ENCODE data around the gene SLC22A14. TPM values are rescaled to one million over a fixed set of nuclear protein-coding genes. Genes with fewer than 3 reads are reported as not detected.

Gene SLC22A14
- total RNA-seq, 2 experiments from 2014 or later, result not detected

GRCh38 chr3:38255627-38256026, 26.5 kb upstream of the SLC22A14 start:
- H3K27ac Mint-ChIP-seq, result no peak overlapping the region
- no peak overlapping the region for H3K4me3 Mint-ChIP-seq
- peaks cover 63% of the 10 kb centered on the region for H3K36me3 Mint-ChIP-seq (ENCODE audit: low read depth)
- POLR2A ChIA-PET, result no interaction called here
- peaks cover 28% of the 10 kb centered on the region for H3K4me1 Mint-ChIP-seq (ENCODE audit: low read depth)
- no peaks in the 10 kb centered on the region for H3K9me3 Mint-ChIP-seq (ENCODE audit: insufficient read depth)
- CTCF ChIA-PET, result no interaction called here
- no peak for ATAC-seq
- no peaks in the 10 kb centered on the region for H3K27me3 Mint-ChIP-seq (ENCODE audit: low read depth)
- DNase-seq, result no peak

DNA sequence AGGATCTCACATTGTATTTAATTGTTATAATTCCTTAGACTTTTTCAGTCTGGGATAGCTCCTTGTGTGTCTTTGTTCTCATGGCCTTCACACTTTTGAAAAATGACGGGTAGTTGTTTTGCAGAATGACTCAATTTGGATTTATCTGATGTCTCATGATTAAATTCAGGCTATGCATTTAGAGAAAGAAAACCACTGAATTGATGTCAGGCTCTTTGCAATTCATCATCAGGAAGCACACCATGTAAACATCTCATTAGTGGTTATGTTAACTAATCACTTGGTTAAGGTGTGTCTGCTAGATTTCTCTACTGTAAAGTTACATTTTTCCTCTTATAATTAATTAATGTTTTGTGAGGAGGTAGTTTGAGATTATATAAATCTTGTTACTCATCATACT, 24.5 kb upstream of the SLC22A14 start:
- H3K4me1 Mint-ChIP-seq (ENCODE audit: low read depth), result peaks cover 29% of the 10 kb centered on the region
- ChIA-PET POLR2A (no interaction called here), CTCF (no interaction called here)
- H3K36me3 Mint-ChIP-seq (ENCODE audit: low read depth), result peaks cover 51% of the 10 kb centered on the region
- DNase-seq (no peak), ATAC-seq (no peak)
- H3K4me3 Mint-ChIP-seq, result no peak overlapping the region
- H3K9me3 Mint-ChIP-seq (ENCODE audit: insufficient read depth), result no peaks in the 10 kb centered on the region
- no peak overlapping the region for H3K27ac Mint-ChIP-seq
- no peaks in the 10 kb centered on the region for H3K27me3 Mint-ChIP-seq (ENCODE audit: low read depth)

DNA sequence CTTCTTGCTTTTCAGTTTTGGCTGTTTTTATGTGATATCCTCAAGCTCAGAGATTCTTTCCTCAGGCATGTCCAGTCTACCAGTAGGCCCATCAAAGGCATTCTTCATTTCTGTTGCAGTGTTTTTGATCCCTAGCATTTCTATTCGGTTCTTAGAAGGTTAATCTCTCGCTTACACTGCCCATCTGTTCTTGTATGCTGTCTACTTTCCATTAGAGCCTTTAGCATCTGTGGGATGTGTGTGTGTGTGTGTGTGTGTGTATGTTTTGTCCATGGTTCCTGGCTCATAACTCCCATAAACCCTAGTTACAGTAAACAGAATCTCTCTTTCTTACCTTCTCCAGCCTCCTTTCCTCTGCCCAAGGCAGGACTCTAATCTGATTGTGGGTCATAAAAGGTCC, 21.6 kb upstream of the SLC22A14 start:
- H3K4me1 Mint-ChIP-seq (ENCODE audit: low read depth), result peaks cover 29% of the 10 kb centered on the region
- H3K36me3 Mint-ChIP-seq (ENCODE audit: low read depth), result peaks cover 25% of the 10 kb centered on the region
- POLR2A ChIA-PET, result no interaction called here
- no peak overlapping the region for H3K4me3 Mint-ChIP-seq
- H3K9me3 Mint-ChIP-seq (ENCODE audit: insufficient read depth), result no peaks in the 10 kb centered on the region
- H3K27ac Mint-ChIP-seq, result no peak overlapping the region
- ATAC-seq, result no peak
- no peak for DNase-seq
- CTCF ChIA-PET, result no interaction called here
- no peaks in the 10 kb centered on the region for H3K27me3 Mint-ChIP-seq (ENCODE audit: low read depth)

GRCh38 chr3:38264353-38264771, 17.7 kb upstream of the SLC22A14 start:
- no peak overlapping the region for H3K27ac Mint-ChIP-seq

DNA sequence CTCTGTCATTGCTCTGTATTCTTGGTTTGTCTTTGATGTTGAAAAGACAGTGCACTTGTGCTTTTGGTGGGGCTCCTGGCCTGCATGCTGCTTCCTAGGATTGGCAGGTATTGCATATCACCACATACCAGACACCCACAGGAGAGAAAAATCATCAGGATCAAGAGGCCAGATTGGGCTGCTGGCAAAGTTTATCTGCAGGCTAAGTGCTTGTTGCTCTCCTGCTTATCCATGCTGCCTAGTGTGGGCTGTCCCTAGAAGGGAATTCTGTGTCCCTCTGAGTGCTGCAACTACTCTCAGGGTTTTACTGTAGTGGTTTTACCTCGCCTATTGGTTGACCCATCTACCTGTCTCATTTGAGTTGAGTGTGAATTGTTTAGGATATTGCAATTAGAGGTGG, 17.3 kb upstream of the SLC22A14 start:
- ChIA-PET POLR2A (no interaction called here), CTCF (no interaction called here)
- no peaks in the 10 kb centered on the region for H3K27me3 Mint-ChIP-seq (ENCODE audit: low read depth)
- ATAC-seq, result no peak
- no peak overlapping the region for H3K27ac Mint-ChIP-seq
- H3K4me3 Mint-ChIP-seq, result no peak overlapping the region
- no peak for DNase-seq
- no peaks in the 10 kb centered on the region for H3K9me3 Mint-ChIP-seq (ENCODE audit: insufficient read depth)
- peaks cover 4% of the 10 kb centered on the region for H3K36me3 Mint-ChIP-seq (ENCODE audit: low read depth)
- H3K4me1 Mint-ChIP-seq (ENCODE audit: low read depth), result peaks cover 33% of the 10 kb centered on the region

More at GRCh38 chr3:38264353-38264771, 17.7 kb upstream of the SLC22A14 start:
- Mint-ChIP-seq H3K27me3 (ENCODE audit: low read depth) (no peaks in the 10 kb centered on the region), H3K4me1 (ENCODE audit: low read depth) (peaks cover 37% of the 10 kb centered on the region), H3K9me3 (ENCODE audit: insufficient read depth) (no peaks in the 10 kb centered on the region), H3K4me3 (no peak overlapping the region), H3K36me3 (ENCODE audit: low read depth) (peaks cover 7% of the 10 kb centered on the region)
- ChIA-PET CTCF (no interaction called here), POLR2A (no interaction called here)
- no peak for DNase-seq
- no peak for ATAC-seq

- no peak within 1 kb of the TSS for H3K4me3 Mint-ChIP-seq
- no peak within 1 kb of the TSS for H3K27ac Mint-ChIP-seq
- no peak for ATAC-seq
- ChIA-PET CTCF (no interaction called here), POLR2A (no interaction called here)
- H3K4me1 Mint-ChIP-seq (ENCODE audit: low read depth), result peaks cover 23% of the 10 kb centered on the region
- peaks cover 3% of the 10 kb centered on the region for H3K36me3 Mint-ChIP-seq (ENCODE audit: low read depth)
- H3K9me3 Mint-ChIP-seq (ENCODE audit: insufficient read depth), result no peaks in the 10 kb centered on the region
- DNase-seq, result no peak
- no peaks in the 10 kb centered on the region for H3K27me3 Mint-ChIP-seq (ENCODE audit: low read depth)
Observed at GRCh38 chr3:38265604-38266307, 16.3 kb upstream of the SLC22A14 start, which contains the start of gene SLC22A13. Gene SLC22A13, plus strand, starts transcription at chr3:38265812. Its CDS starts 49 bp downstream, at chr3:38265861.

GRCh38 chr3:38266810-38267209, 15.3 kb upstream of the SLC22A14 start:
- Mint-ChIP-seq H3K27me3 (ENCODE audit: low read depth) (no peaks in the 10 kb centered on the region), H3K9me3 (ENCODE audit: insufficient read depth) (no peaks in the 10 kb centered on the region), H3K4me1 (ENCODE audit: low read depth) (peaks cover 23% of the 10 kb centered on the region), H3K36me3 (ENCODE audit: low read depth) (peaks cover 2% of the 10 kb centered on the region), H3K4me3 (no peak overlapping the region), H3K27ac (no peak overlapping the region)
- ATAC-seq (no peak), DNase-seq (no peak)
- CTCF ChIA-PET, result interaction anchor here (0.7 to 1.0 kb wide), 2 partner anchors 80 to 214 kb away, joined by 3 read pairs; partner anchors contain the start of gene XYLB
- POLR2A ChIA-PET, result no interaction called here

- Mint-ChIP-seq H3K36me3 (ENCODE audit: low read depth) (peaks cover 1% of the 10 kb centered on the region), H3K27me3 (ENCODE audit: low read depth) (no peaks in the 10 kb centered on the region), H3K27ac (no peak overlapping the region), H3K4me3 (no peak overlapping the region), H3K4me1 (ENCODE audit: low read depth) (peaks cover 23% of the 10 kb centered on the region), H3K9me3 (ENCODE audit: insufficient read depth) (no peaks in the 10 kb centered on the region)
- DNase-seq (no peak), ATAC-seq (no peak)
- CTCF ChIA-PET, result interaction anchor here (1.0 kb wide), 1 partner anchor 79 kb away, joined by 3 read pairs; the partner anchor contains the start of gene XYLB
- POLR2A ChIA-PET, result no interaction called here
Observed at GRCh38 chr3:38267662-38268061, 14.4 kb upstream of the SLC22A14 start.

- ChIA-PET CTCF (interaction anchor here (1.5 kb wide), 1 partner anchor 12 kb away, joined by 5 read pairs; no protein-coding TSS in a partner anchor), POLR2A (no interaction called here)
- peaks cover 1% of the 10 kb centered on the region for H3K36me3 Mint-ChIP-seq (ENCODE audit: low read depth)
- no peak for ATAC-seq
- H3K9me3 Mint-ChIP-seq (ENCODE audit: insufficient read depth), result no peaks in the 10 kb centered on the region
- H3K27me3 Mint-ChIP-seq (ENCODE audit: low read depth), result no peaks in the 10 kb centered on the region
- no peak overlapping the region for H3K4me3 Mint-ChIP-seq
- peaks cover 22% of the 10 kb centered on the region for H3K4me1 Mint-ChIP-seq (ENCODE audit: low read depth)
- DNase-seq, result no peak
- no peak overlapping the region for H3K27ac Mint-ChIP-seq
Observed at GRCh38 chr3:38268087-38268486, 14.0 kb upstream of the SLC22A14 start.

- ChIA-PET POLR2A (no interaction called here), CTCF (interaction anchor here (1.5 kb wide), 1 partner anchor 11 kb away, joined by 5 read pairs; no protein-coding TSS in a partner anchor)
- H3K27ac Mint-ChIP-seq, result no peak overlapping the region
- H3K27me3 Mint-ChIP-seq (ENCODE audit: low read depth), result no peaks in the 10 kb centered on the region
- H3K4me1 Mint-ChIP-seq (ENCODE audit: low read depth), result peaks cover 19% of the 10 kb centered on the region
- ATAC-seq (no peak), DNase-seq (no peak)
- no peak overlapping the region for H3K4me3 Mint-ChIP-seq
- no peaks in the 10 kb centered on the region for H3K9me3 Mint-ChIP-seq (ENCODE audit: insufficient read depth)
- H3K36me3 Mint-ChIP-seq (ENCODE audit: low read depth), result peaks cover 1% of the 10 kb centered on the region
Observed at GRCh38 chr3:38268522-38268921, 13.6 kb upstream of the SLC22A14 start.

GRCh38 chr3:38270606-38271005, 11.5 kb upstream of the SLC22A14 start:
- peaks cover 1% of the 10 kb centered on the region for H3K36me3 Mint-ChIP-seq (ENCODE audit: low read depth)
- no peaks in the 10 kb centered on the region for H3K9me3 Mint-ChIP-seq (ENCODE audit: insufficient read depth)
- no peak for DNase-seq
- H3K4me1 Mint-ChIP-seq (ENCODE audit: low read depth), result peaks cover 15% of the 10 kb centered on the region
- H3K4me3 Mint-ChIP-seq, result no peak overlapping the region
- no peaks in the 10 kb centered on the region for H3K27me3 Mint-ChIP-seq (ENCODE audit: low read depth)
- ATAC-seq, result no peak
- POLR2A ChIA-PET, result no interaction called here
- no peak overlapping the region for H3K27ac Mint-ChIP-seq
- CTCF ChIA-PET, result no interaction called here

DNA sequence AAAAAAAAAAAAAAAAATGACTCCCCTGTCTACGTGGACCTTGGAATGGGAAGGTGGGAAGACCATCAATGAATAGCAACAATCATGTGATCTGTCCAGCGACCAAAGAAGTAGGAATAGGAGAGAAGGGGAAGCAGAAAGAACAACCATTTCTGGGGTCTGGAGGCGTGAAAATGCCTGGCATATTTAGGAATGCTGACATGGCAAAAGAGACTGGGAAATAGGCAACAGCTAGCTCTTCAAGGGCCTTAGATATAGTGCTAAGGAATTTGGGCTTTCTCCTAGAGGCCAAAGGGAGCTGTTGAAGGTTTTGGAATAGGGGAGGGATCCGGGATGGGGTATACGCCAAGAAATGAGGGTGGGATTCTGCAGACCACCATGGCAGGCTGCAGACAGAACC, 10.5 kb upstream of the SLC22A14 start:
- H3K4me1 Mint-ChIP-seq (ENCODE audit: low read depth), result peaks cover 15% of the 10 kb centered on the region

More for the DNA sequence above, 10.5 kb upstream of the SLC22A14 start:
- Mint-ChIP-seq H3K27me3 (ENCODE audit: low read depth) (no peaks in the 10 kb centered on the region), H3K4me3 (no peak overlapping the region), H3K36me3 (ENCODE audit: low read depth) (peaks cover 1% of the 10 kb centered on the region), H3K9me3 (ENCODE audit: insufficient read depth) (no peaks in the 10 kb centered on the region), H3K27ac (no peak overlapping the region)
- ATAC-seq, result no peak
- ChIA-PET POLR2A (no interaction called here), CTCF (no interaction called here)
- no peak for DNase-seq
